Transverse colon (tissue), 4 donors: ENCODE data around the gene TPSD1. TPM values are rescaled to one million over a fixed set of nuclear protein-coding genes. Genes with fewer than 3 reads are reported as not detected.

Source experiments
- DNase-seq: peaks from one replicate; pipeline ENCODE4 v3.0.0-alpha.2; 2019
- H3K27ac ChIP-seq, 4 donors: fragments of 200-600 bp; sonication (generic); 2 replicates each; pipeline ENCODE4 v1.5.1; 2016 to 2018; ENCODE audit warnings: inconsistent platforms in 4 of 4
- H3K27me3 ChIP-seq: fragments of 200-600 bp; sonication (generic); 2 replicates; pipeline ENCODE4 v1.5.1; 2017; ENCODE audit warnings: inconsistent platforms
- H3K36me3 ChIP-seq, 4 donors: fragments of 200-600 bp; sonication (generic); 2 replicates each; pipeline ENCODE4 v1.5.1; 2017 to 2019; ENCODE audit warnings: inconsistent platforms in 4 of 4
- H3K4me1 ChIP-seq, 4 donors: fragments of 200-600 bp; sonication (generic); 2 replicates each; pipeline ENCODE4 v1.5.1; 2017 to 2020; ENCODE audit warnings: inconsistent platforms in 4 of 4
- H3K4me3 ChIP-seq, 4 donors: fragments of 200-600 bp; sonication (generic); 1 replicate in 1 of 4; 2 replicates in 3 of 4; pipeline versions ENCODE4 v1.5.1 to v1.6.1; 2017 to 2019; ENCODE audit warnings: inconsistent platforms in 4 of 4
- H3K9me3 ChIP-seq, 2 donors: fragments of 200-600 bp; sonication (generic); 2 replicates each; pipeline ENCODE4 v1.5.1; 2017 to 2019; ENCODE audit warnings: inconsistent platforms in 2 of 2
- CTCF ChIP-seq, 5 experiments: fragments of 200-600 bp in 3 of 5; fragments of 450-650 bp in 2 of 5; sonication (generic) in 3 of 5; IDR thresholded peaks; 1 replicate in 2 of 5; 2 replicates in 3 of 5; pipeline ENCODE4 v1.5.1; 2016 to 2017; ENCODE audit warnings: antibody characterized with exemption in 5 of 5, inconsistent platforms in 3 of 5, mild to moderate bottlenecking in 2 of 5, moderate library complexity in 1 of 5
- EP300 ChIP-seq: sonication (generic); formaldehyde crosslinking; IDR thresholded peaks from one replicate; pipeline ENCODE4 v1.6.1; 2017; ENCODE audit warnings: antibody characterized with exemption, low read depth
- POLR2A ChIP-seq: fragments of 450-650 bp; IDR thresholded peaks from one replicate; pipeline ENCODE4 v1.6.1; 2016; ENCODE audit warnings: antibody characterized with exemption, mild to moderate bottlenecking, moderate library complexity
- POLR2AphosphoS5 ChIP-seq, 3 donors: sonication (generic); formaldehyde crosslinking; IDR thresholded peaks; one replicate each; pipeline ENCODE4 v1.6.1; 2016; ENCODE audit warnings: antibody characterized with exemption in 3 of 3
- WGBS, 2 donors: methylation state at CpG; one replicate each; pipeline ENCODE4 v1.1.5; 2018; ENCODE audit warnings: low coverage in 1 of 2; 5-methylcytosine and 5-hydroxymethylcytosine counted together
- in situ Hi-C, 4 donors: fragments of 200-750 bp; cut with MboI; loops; one replicate each; pipeline versions ENCODE4 v1.15.0 to v1.15.1; 2017; ENCODE audit warnings: low sequenced_read_pairs in 3 of 4, low pct_ligation_motif_present in 1 of 4, low pct_unique_long_range_greater_than_20kb in 1 of 4
- intact Hi-C: fragments of 100-400 bp; cut with DNase I; formaldehyde crosslinking; loops from one replicate; pipeline ENCODE4 v1.15.1; 2023; ENCODE audit warnings: low total_unique reads
- total RNA-seq, 4 donors: library from RNA; depleted of rRNA; stranded (reverse); fragments of >200 nt; gene quantifications; one replicate each; pipeline ENCODE4 v1.1.0, GENCODE V29; 2016

The TPSD1 gene
- total RNA-seq, 4 donors from 2014 or later = 4.6 to 12.0 (median 7.8) TPM; not detected in 1

- in situ Hi-C loops (no loop called here), intact Hi-C loops (no loop called here)
- no peak for DNase-seq
- Histone ChIP-seq H3K36me3 (no peaks in the 10 kb centered on the region), H3K4me3 (no peak overlapping the region), H3K4me1 (no peaks in the 10 kb centered on the region), H3K27ac (no peak overlapping the region), H3K9me3 (no peaks in the 10 kb centered on the region), H3K27me3 (peaks cover 61% of the 10 kb centered on the region)
- TF ChIP-seq POLR2A = no peak
- 55 to 62% methylated on average over 2 to 17 of the region's 17 CpGs for WGBS, 2 donors
Observed at GRCh38 chr16:1282324-1282973, 26.6 kb downstream of the TPSD1 start.

GRCh38 chr16:1283296-1283695 is 27.4 kb downstream of the TPSD1 start:
- H3K4me3 ChIP-seq = no peak overlapping the region
- H3K27me3 ChIP-seq = peaks cover 61% of the 10 kb centered on the region
- no peak overlapping the region for H3K27ac ChIP-seq
- no peaks in the 10 kb centered on the region for H3K36me3 ChIP-seq
- H3K4me1 ChIP-seq = no peaks in the 10 kb centered on the region
- no peaks in the 10 kb centered on the region for H3K9me3 ChIP-seq
- intact Hi-C loops (no loop called here), in situ Hi-C loops (no loop called here)
- 46% methylated on average over 16 of the region's 17 CpGs; no CpG with 5 or more reads in 1 of the 2 donors for WGBS, 2 donors
- no peak for DNase-seq
- TF ChIP-seq POLR2AphosphoS5 (IDR thresholded peaks at IDR 0.05) (no peak), CTCF (IDR thresholded peaks at IDR 0.05) (no peak), EP300 (no peak), POLR2A (no peak)

DNA sequence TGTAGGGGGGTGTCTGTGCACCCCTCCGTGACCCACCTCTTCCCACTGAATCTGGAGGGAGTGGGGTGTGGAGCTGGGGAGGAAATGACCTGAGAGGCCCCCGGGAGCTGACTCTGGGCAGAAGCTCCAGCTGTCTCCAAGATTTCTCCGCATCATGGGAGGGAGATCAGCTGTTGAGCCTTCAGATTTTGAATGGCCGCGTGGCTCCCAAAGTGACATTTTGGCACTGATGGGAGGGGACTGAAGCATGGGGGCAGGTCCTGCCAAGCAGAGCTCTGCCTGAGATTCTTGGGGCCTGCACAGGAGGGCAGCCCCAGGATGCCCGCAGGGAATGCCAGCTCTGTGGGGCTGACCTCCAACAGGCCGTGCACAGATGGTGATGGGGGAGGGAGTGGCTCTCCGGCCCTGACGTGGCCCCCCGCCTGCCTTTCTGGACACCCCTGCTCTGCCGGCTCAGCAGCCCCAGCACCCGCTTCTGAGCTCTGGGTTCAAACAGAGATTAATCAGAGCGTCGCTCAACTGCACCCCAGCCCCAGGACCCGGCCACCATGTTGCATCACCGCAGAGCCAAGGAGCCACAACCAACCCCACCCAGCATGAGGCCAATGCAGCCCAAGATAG is 28.2 kb downstream of the TPSD1 start:
- H3K4me1 ChIP-seq = no peaks in the 10 kb centered on the region
- no peak overlapping the region for H3K4me3 ChIP-seq
- H3K36me3 ChIP-seq = no peaks in the 10 kb centered on the region
- TF ChIP-seq POLR2AphosphoS5 (IDR thresholded peaks at IDR 0.05) (no peak), CTCF (IDR thresholded peaks at IDR 0.05) (no peak), EP300 (no peak), POLR2A (no peak)
- 63% methylated on average over 11 of the region's 16 CpGs; no CpG with 5 or more reads in 1 of the 2 donors for WGBS, 2 donors
- peaks cover 61% of the 10 kb centered on the region for H3K27me3 ChIP-seq
- H3K9me3 ChIP-seq = no peaks in the 10 kb centered on the region
- in situ Hi-C loops = no loop called here
- no peak for DNase-seq
- H3K27ac ChIP-seq = no peak overlapping the region
- intact Hi-C loops = no loop called here

DNA sequence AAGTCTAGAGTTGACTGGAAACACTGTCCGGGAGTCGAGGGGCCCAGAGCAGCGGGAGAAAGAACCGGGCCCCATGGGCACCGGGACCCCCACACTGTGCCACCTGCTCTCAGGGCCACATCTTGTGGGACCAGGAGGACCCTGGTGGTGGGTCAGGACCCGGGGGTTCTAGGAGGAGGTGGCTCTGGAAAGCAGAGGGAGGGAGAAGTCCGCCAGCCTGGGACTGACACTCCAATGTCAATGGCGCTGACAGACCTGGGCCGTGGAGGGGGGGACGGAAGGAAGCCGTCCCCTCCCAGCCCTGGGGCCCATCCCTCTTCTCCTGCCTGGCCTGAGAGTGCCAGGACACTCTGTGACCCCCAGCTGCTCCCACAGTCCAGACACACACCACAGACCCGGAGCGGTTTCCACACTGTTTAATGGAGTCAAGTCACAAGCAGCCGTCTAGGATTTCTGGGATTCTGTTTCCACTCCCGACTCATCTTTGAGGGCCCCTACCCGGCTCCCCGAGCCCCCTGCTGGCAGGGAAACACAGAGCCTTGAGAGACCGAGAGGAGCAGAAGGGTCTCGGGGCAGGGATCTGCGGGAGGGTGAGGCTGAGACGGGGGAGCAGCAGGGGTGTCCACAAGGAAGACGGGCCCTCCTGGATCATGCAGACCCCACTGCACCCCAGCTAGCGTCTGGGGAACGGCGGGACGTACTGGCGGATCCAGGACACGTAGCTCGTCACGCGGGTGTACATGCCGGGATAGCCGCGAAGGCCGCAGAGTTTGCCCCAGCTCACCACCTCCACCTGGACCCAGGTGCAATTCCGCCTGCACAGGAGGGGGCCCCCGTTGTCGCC is 30.0 kb downstream of the TPSD1 start:
- intact Hi-C loops = no loop called here
- Histone ChIP-seq H3K4me1 (peaks cover 0 to 7% (median 2%) of the 10 kb centered on the region in 4 donors), H3K4me3 (no peak overlapping the region), H3K27me3 (peaks cover 74% of the 10 kb centered on the region), H3K36me3 (no peaks in the 10 kb centered on the region), H3K9me3 (no peaks in the 10 kb centered on the region), H3K27ac (no peak overlapping the region)
- DNase-seq = no peak
- TF ChIP-seq POLR2AphosphoS5 (IDR thresholded peaks at IDR 0.05) (no peak), EP300 (no peak), CTCF (IDR thresholded peaks at IDR 0.05) (no peak), POLR2A (no peak)
- in situ Hi-C loops = no loop called here
- 69 to 70% methylated on average over 2 to 38 of the region's 38 CpGs for WGBS, 2 donors
